IMR-90 (cell line): ENCODE data around the gene GPSM1. TPM values are rescaled to one million over a fixed set of nuclear protein-coding genes. Genes with fewer than 3 reads are reported as not detected.

ENCODE experiments used
- ATAC-seq: fragments of 200-7000 bp; cut with Tn5 transposase; 2 replicates; pipeline ENCODE4 v1.9.1; 2020; ENCODE audit warnings: low read depth, mild to moderate bottlenecking, moderate library complexity
- BruUV-seq: library from RNA; stranded (reverse); fragments of 400-500 nt; replicated peaks from 2 replicates; lab custom pipeline; 2021; lab: Mats Ljungman, UMichigan
- CTCF ChIA-PET: fragments of 300-600 bp; formaldehyde crosslinking; extraction: SDS; loops from one replicate; lab custom pipeline; 2021; ENCODE audit warnings: antibody characterized with exemption; lab: Yijun Ruan, JAX
- POLR2A ChIA-PET: fragments of 300-600 bp; sonication (Branson Sonifier 250); formaldehyde crosslinking; loops from one replicate; lab custom pipeline; 2022; ENCODE audit warnings: antibody characterized with exemption; ENCODE audit not compliant: unreplicated experiment; lab: Charles Lee
- DNase-seq: peaks from one replicate; pipeline ENCODE4 v3.0.0; 2013
- H2AFZ ChIP-seq: replicated peaks from 2 replicates; pipeline ENCODE3; 2013; ENCODE audit warnings: low read length, mild to moderate bottlenecking; ENCODE audit not compliant: poor library complexity
- H2AK5ac ChIP-seq: 2 replicates; pipeline ENCODE4 v1.6.1; 2013; ENCODE audit warnings: low read depth, low read length, inconsistent platforms
- H2AK9ac ChIP-seq: replicated peaks from 2 replicates; pipeline ENCODE3; 2013; ENCODE audit warnings: mild to moderate bottlenecking, low read depth, low read length, moderate library complexity; ENCODE audit not compliant: poor library complexity
- H2BK120ac ChIP-seq: 2 replicates; pipeline ENCODE4 v1.6.1; 2013; ENCODE audit warnings: low read depth, low read length, inconsistent platforms
- H2BK15ac ChIP-seq: 3 replicates; pipeline ENCODE4 v1.6.1; 2013; ENCODE audit warnings: low read depth, low read length, inconsistent platforms
- H2BK20ac ChIP-seq: 2 replicates; pipeline ENCODE4 v1.6.1; 2013; ENCODE audit warnings: low read depth, mild to moderate bottlenecking, inconsistent platforms, low read length, moderate library complexity
- H2BK5ac ChIP-seq: 2 replicates; pipeline ENCODE4 v1.6.1; 2013; ENCODE audit warnings: mild to moderate bottlenecking, low read depth, low read length, inconsistent platforms; ENCODE audit not compliant: poor library complexity, severe bottlenecking
- H3K14ac ChIP-seq: replicated peaks from 2 replicates; pipeline ENCODE4 v1.6.1; 2013; ENCODE audit warnings: low read depth, low read length, inconsistent platforms
- H3K18ac ChIP-seq: 2 replicates; pipeline ENCODE4 v1.6.1; 2013; ENCODE audit warnings: low read depth, low read length, control low read depth
- H3K23ac ChIP-seq: 2 replicates; pipeline ENCODE4 v1.6.1; 2013; ENCODE audit warnings: low read depth, low read length, inconsistent platforms
- H3K27ac ChIP-seq: 2 replicates; pipeline ENCODE4 v1.5.1; 2013; ENCODE audit warnings: mild to moderate bottlenecking, control low read depth, low read length; ENCODE audit not compliant: insufficient read depth
- H3K27me3 ChIP-seq: 2 replicates; pipeline ENCODE4 v1.6.1; 2013; ENCODE audit warnings: low read length; ENCODE audit not compliant: control insufficient read depth, insufficient read depth
- H3K36me3 ChIP-seq: 2 replicates; pipeline ENCODE4 v1.6.1; 2013; ENCODE audit warnings: low read length, mixed read lengths; ENCODE audit not compliant: control insufficient read depth, insufficient read depth
- H3K4ac ChIP-seq: 2 replicates; pipeline ENCODE4 v1.6.1; 2013; ENCODE audit warnings: low read depth, low read length, inconsistent platforms
- H3K4me1 ChIP-seq: 2 replicates; pipeline ENCODE4 v1.6.1; 2013; ENCODE audit warnings: low read length, mixed read lengths; ENCODE audit not compliant: control insufficient read depth, insufficient read depth
- H3K4me2 ChIP-seq: 2 replicates; pipeline ENCODE4 v1.6.1; 2013; ENCODE audit warnings: low read depth, mild to moderate bottlenecking, control low read depth, low read length, moderate library complexity
- H3K4me3 ChIP-seq: 2 replicates; pipeline ENCODE4 v1.5.1; 2013; ENCODE audit warnings: low read depth, mild to moderate bottlenecking, control low read depth, low read length, moderate library complexity; ENCODE audit not compliant: insufficient read depth
- H3K56ac ChIP-seq: 2 replicates; pipeline ENCODE4 v1.6.1; 2013; ENCODE audit warnings: low read length, inconsistent platforms; ENCODE audit not compliant: insufficient read depth; ENCODE audit errors: extremely low read depth
- H3K79me1 ChIP-seq, 2 experiments: 2 replicates each; pipeline ENCODE4 v1.6.1; 2013; ENCODE audit warnings: low read length in 2 of 2, inconsistent platforms in 1 of 2, low read depth in 1 of 2
- H3K9ac ChIP-seq: 2 replicates; pipeline ENCODE4 v1.6.1; 2013; ENCODE audit warnings: low read depth, low read length, control low read depth
- H3K9me1 ChIP-seq: 2 replicates; pipeline ENCODE4 v1.6.1; 2013; ENCODE audit warnings: low read length, inconsistent platforms; ENCODE audit not compliant: insufficient read depth
- H3K9me3 ChIP-seq: 2 replicates; pipeline ENCODE4 v1.6.1; 2013; ENCODE audit warnings: low read length; ENCODE audit not compliant: control insufficient read depth, insufficient read depth
- H4K20me1 ChIP-seq: 2 replicates; pipeline ENCODE4 v1.6.1; 2013; ENCODE audit warnings: low read length, inconsistent platforms; ENCODE audit not compliant: insufficient read depth
- H4K5ac ChIP-seq: 2 replicates; pipeline ENCODE4 v1.6.1; 2013; ENCODE audit warnings: mild to moderate bottlenecking, low read depth, low read length, control low read depth
- H4K8ac ChIP-seq, 2 experiments: 2 replicates each; pipeline ENCODE4 v1.6.1; 2013; ENCODE audit warnings: low read depth in 2 of 2, low read length in 2 of 2, control low read depth in 1 of 2, inconsistent platforms in 1 of 2
- H4K91ac ChIP-seq: 2 replicates; pipeline ENCODE4 v1.6.1; 2013; ENCODE audit warnings: low read depth, low read length, inconsistent platforms; ENCODE audit not compliant: insufficient read depth
- BHLHE40 ChIP-seq: fragments of 150-350 bp; IDR thresholded peaks from 2 replicates; pipeline ENCODE4 v1.6.1; 2016; ENCODE audit warnings: mild to moderate bottlenecking, low read depth, low read length
- CEBPB ChIP-seq: IDR thresholded peaks from 2 replicates; pipeline ENCODE4 v1.6.1; 2012; ENCODE audit warnings: low read depth, low read length, improper control_type of control experiment
- CHD1 ChIP-seq: IDR thresholded peaks from 2 replicates; pipeline ENCODE4 v1.6.1; 2012; ENCODE audit warnings: low read depth, low read length, improper control_type of control experiment
- FOS ChIP-seq: fragments of 150-350 bp; IDR thresholded peaks from 2 replicates; pipeline ENCODE4 v1.6.1; 2016; ENCODE audit warnings: low read depth, low read length
- MAFK ChIP-seq: IDR thresholded peaks from 2 replicates; pipeline ENCODE4 v1.6.1; 2012; ENCODE audit warnings: low read depth, low read length, improper control_type of control experiment
- MAZ ChIP-seq: IDR thresholded peaks from 2 replicates; pipeline ENCODE4 v1.6.1; 2012; ENCODE audit warnings: low read depth, mild to moderate bottlenecking, low read length, improper control_type of control experiment, moderate library complexity, borderline replicate concordance
- MXI1 ChIP-seq: IDR thresholded peaks from 2 replicates; pipeline ENCODE4 v1.6.1; 2012; ENCODE audit warnings: low read depth, mild to moderate bottlenecking, low read length, moderate library complexity, borderline replicate concordance
- NFE2L2 ChIP-seq: fragments of 150-350 bp; IDR thresholded peaks from 2 replicates; pipeline ENCODE4 v1.6.1; 2016; ENCODE audit warnings: low read depth, mild to moderate bottlenecking, low read length
- POLR2A ChIP-seq: IDR thresholded peaks from 2 replicates; pipeline ENCODE4 v1.6.1; 2012; ENCODE audit warnings: mild to moderate bottlenecking, low read depth, low read length
- RAD21 ChIP-seq: IDR thresholded peaks from 2 replicates; pipeline ENCODE4 v1.6.1; 2012; ENCODE audit warnings: low read length, improper control_type of control experiment
- RCOR1 ChIP-seq: IDR thresholded peaks from 2 replicates; pipeline ENCODE4 v1.6.1; 2012; ENCODE audit warnings: mild to moderate bottlenecking, low read length, improper control_type of control experiment; ENCODE audit not compliant: insufficient replicate concordance
- RFX5 ChIP-seq: IDR thresholded peaks from 2 replicates; pipeline ENCODE4 v1.8.0; 2012; ENCODE audit warnings: low read depth, mild to moderate bottlenecking, low read length, moderate library complexity
- SMC3 ChIP-seq: fragments of 150-350 bp; IDR thresholded peaks from 2 replicates; pipeline ENCODE4 v1.6.1; 2016; ENCODE audit warnings: low read depth, mild to moderate bottlenecking, antibody characterized with exemption, low read length, moderate library complexity
- USF2 ChIP-seq: fragments of 150-350 bp; IDR thresholded peaks from 2 replicates; pipeline ENCODE4 v1.6.1; 2017; ENCODE audit warnings: mild to moderate bottlenecking, antibody characterized with exemption, low read length, low read depth
- WGBS, 2 experiments: methylation state at CpG; one replicate each; pipeline versions ENCODE4 v1.1.5 to v1.1.7; 2013; ENCODE audit warnings: missing lambda C conversion rate in 2 of 2; ENCODE audit not compliant: insufficient read length in 1 of 2; ENCODE audit errors: extremely low coverage in 2 of 2; 5-methylcytosine and 5-hydroxymethylcytosine counted together
- dilution Hi-C: fragments of 300-500 bp; cut with HindIII; formaldehyde crosslinking; loops from one replicate; pipeline ENCODE4 v1.14.3; 2018; ENCODE audit warnings: low sequenced_read_pairs; ENCODE audit not compliant: unreplicated experiment
- in situ Hi-C: fragments of 300-500 bp; cut with MboI; formaldehyde crosslinking; loops from 3 replicates; pipeline ENCODE4 v1.14.3; 2019; ENCODE audit warnings: low sequenced_read_pairs, inconsistent platforms, mixed read lengths
- intact Hi-C: fragments of 100-400 bp; cut with micrococcal nuclease; formaldehyde crosslinking; loops from 2 replicates; pipeline ENCODE4 v1.10.0; 2022
- polyA plus RNA-seq, 3 experiments: library from polyadenylated mRNA; depleted of rRNA; stranded (reverse); fragments of >200 nt; gene quantifications; 2 replicates each; pipeline ENCODE4 v1.2.3, GENCODE V29; 2012; ENCODE audit warnings: low replicate concordance in 1 of 3
- total RNA-seq: library from RNA; depleted of rRNA; stranded (reverse); fragments of >200 nt; gene quantifications from 2 replicates; pipeline ENCODE4 v1.2.3, GENCODE V29; 2012
- TF ChIP-seq, protein P1 (sequence below): conservative IDR thresholded peaks from 2 replicates; pipeline ENCODE4 v1.5.1; 2012; ENCODE audit warnings: mild to moderate bottlenecking, low read depth, low read length, improper control_type of control experiment
- TF ChIP-seq, protein P2 (sequence below): fragments of 150-350 bp; IDR thresholded peaks from 2 replicates; pipeline ENCODE4 v1.6.1; 2016; ENCODE audit warnings: low read depth, mild to moderate bottlenecking, low read length, moderate library complexity, borderline replicate concordance

The GPSM1 gene
- total and polyA plus RNA-seq, 2 of the 4 experiments (the other 2 are of a cell fraction), result 28.7 to 71.2 TPM

DNA sequence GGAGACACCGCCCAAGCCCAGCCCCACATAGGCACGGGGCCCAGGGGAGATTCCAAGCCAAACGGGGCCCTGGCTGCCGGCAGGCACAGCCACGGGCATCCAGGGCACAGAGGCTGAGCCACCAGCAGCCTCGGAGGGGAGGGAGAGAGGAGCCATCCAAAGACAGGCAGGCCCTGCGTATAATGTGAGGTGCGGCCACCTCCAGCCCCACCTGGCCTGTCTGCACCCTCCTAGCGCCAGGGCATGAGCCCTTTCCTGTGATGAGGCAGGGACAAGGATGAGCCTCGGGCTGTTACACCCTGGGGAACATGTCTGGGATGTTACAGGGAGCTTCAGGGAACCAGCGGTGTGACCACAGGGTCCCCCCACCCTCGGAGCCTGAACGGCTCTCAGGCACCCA lies 22.4 kb upstream of the GPSM1 start:
- DNase-seq, result no peak
- ATAC-seq, result no peak
- Histone ChIP-seq H4K8ac (no peak overlapping the region), H4K91ac (no peak overlapping the region), H2BK5ac (no peak overlapping the region), H3K9me1 (peaks cover 11% of the 10 kb centered on the region), H3K18ac (no peak overlapping the region), H3K27me3 (peaks cover 6% of the 10 kb centered on the region; the same call in 1 of the 2 replicates), H3K4ac (no peak overlapping the region), H4K5ac (no peak overlapping the region), H3K79me1 (no peaks in the 10 kb centered on the region), H2AK5ac (no peak overlapping the region), H3K4me1 (no peaks in the 10 kb centered on the region), H3K4me2 (no peak overlapping the region), H3K14ac (no peak overlapping the region), H3K9ac (no peak overlapping the region), H3K36me3 (no peaks in the 10 kb centered on the region), H2AK9ac (no peak overlapping the region), H3K23ac (no peak overlapping the region), H3K27ac (no peak overlapping the region), H3K4me3 (no peak overlapping the region), H3K9me3 (no peaks in the 10 kb centered on the region), H4K20me1 (no peaks in the 10 kb centered on the region), H3K56ac (no peak overlapping the region), H2AFZ (no peak overlapping the region), H2BK20ac (no peak overlapping the region), H2BK120ac (no peak overlapping the region), H2BK15ac (no peak overlapping the region)
- TF ChIP-seq CHD1 (no peak), RFX5 (no peak), SMC3 (no peak), RCOR1 (no peak), BHLHE40 (no peak), NFE2L2 (no peak), CEBPB (no peak), MXI1 (no peak), MAFK (no peak), FOS (no peak), POLR2A (no peak), MAZ (no peak), USF2 (no peak), RAD21 (no peak)
- TF ChIP-seq, protein P1, sequence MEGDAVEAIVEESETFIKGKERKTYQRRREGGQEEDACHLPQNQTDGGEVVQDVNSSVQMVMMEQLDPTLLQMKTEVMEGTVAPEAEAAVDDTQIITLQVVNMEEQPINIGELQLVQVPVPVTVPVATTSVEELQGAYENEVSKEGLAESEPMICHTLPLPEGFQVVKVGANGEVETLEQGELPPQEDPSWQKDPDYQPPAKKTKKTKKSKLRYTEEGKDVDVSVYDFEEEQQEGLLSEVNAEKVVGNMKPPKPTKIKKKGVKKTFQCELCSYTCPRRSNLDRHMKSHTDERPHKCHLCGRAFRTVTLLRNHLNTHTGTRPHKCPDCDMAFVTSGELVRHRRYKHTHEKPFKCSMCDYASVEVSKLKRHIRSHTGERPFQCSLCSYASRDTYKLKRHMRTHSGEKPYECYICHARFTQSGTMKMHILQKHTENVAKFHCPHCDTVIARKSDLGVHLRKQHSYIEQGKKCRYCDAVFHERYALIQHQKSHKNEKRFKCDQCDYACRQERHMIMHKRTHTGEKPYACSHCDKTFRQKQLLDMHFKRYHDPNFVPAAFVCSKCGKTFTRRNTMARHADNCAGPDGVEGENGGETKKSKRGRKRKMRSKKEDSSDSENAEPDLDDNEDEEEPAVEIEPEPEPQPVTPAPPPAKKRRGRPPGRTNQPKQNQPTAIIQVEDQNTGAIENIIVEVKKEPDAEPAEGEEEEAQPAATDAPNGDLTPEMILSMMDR, result no peak
- TF ChIP-seq, protein P2, sequence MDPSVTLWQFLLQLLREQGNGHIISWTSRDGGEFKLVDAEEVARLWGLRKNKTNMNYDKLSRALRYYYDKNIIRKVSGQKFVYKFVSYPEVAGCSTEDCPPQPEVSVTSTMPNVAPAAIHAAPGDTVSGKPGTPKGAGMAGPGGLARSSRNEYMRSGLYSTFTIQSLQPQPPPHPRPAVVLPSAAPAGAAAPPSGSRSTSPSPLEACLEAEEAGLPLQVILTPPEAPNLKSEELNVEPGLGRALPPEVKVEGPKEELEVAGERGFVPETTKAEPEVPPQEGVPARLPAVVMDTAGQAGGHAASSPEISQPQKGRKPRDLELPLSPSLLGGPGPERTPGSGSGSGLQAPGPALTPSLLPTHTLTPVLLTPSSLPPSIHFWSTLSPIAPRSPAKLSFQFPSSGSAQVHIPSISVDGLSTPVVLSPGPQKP, result no peak
- no TSS peak for BruUV-seq
- ChIA-PET POLR2A (no interaction called here), CTCF (no interaction called here)
- dilution Hi-C loops, result no loop called here
- intact Hi-C loops, result no loop called here
- in situ Hi-C loops, result no loop called here
- no CpG with 5 or more reads among the region's 13 CpGs for WGBS, 2 experiments
